Brain microvascular endothelial cell (primary cell): ENCODE results near the gene DUOX1.

ENCODE experiments used
- DNase-seq: peaks from one replicate; pipeline ENCODE4 v3.0.0-alpha.2; 2020
- H3K27ac ChIP-seq: fragments of 250-450 bp; sonication (Bioruptor Pico); 2 replicates; pipeline ENCODE4 v1.5.1; 2020; ENCODE audit warnings: mild to moderate bottlenecking, moderate library complexity
- H3K27me3 ChIP-seq: fragments of 250-450 bp; sonication (Bioruptor Pico); replicated peaks from 2 replicates; pipeline ENCODE4 v1.5.1; 2020; ENCODE audit warnings: mild to moderate bottlenecking
- H3K36me3 ChIP-seq: fragments of 250-450 bp; sonication (Bioruptor Pico); replicated peaks from 2 replicates; pipeline ENCODE4 v1.5.1; 2020; ENCODE audit warnings: mild to moderate bottlenecking
- H3K4me3 ChIP-seq: 2 replicates; pipeline ENCODE4 v1.5.1; 2011; ENCODE audit warnings: low read depth, mild to moderate bottlenecking, control low read depth, low read length, moderate library complexity
- CTCF ChIP-seq: IDR thresholded peaks from 2 replicates; pipeline ENCODE4 v1.5.1; 2011; ENCODE audit warnings: low read depth, mild to moderate bottlenecking, moderate library complexity, low read length, control low read depth, inconsistent platforms; ENCODE audit errors: missing control alignments
- in situ Hi-C: cut with HindIII; loops from 2 replicates; pipeline ENCODE4 v1.10.0; 2017; ENCODE audit warnings: low sequenced_read_pairs, low pct_ligation_motif_present

The DUOX1 gene

GRCh38 chr15:45180648-45181436, 51.0 kb downstream of the DUOX1 start:
- no peak overlapping the region for H3K27ac ChIP-seq
- no peaks in the 10 kb centered on the region for H3K27me3 ChIP-seq
- in situ Hi-C loops, result no loop called here
- no peaks in the 10 kb centered on the region for H3K36me3 ChIP-seq
- no peak for DNase-seq
- H3K4me3 ChIP-seq, result no peak overlapping the region
- no peak for TF ChIP-seq CTCF

- Histone ChIP-seq H3K36me3 (no peaks in the 10 kb centered on the region), H3K27me3 (no peaks in the 10 kb centered on the region), H3K4me3 (no peak overlapping the region), H3K27ac (no peak overlapping the region)
- in situ Hi-C loops, result no loop called here
- no peak for TF ChIP-seq CTCF
- no peak for DNase-seq
Observed at GRCh38 chr15:45181491-45182285, 51.9 kb downstream of the DUOX1 start.

GRCh38 chr15:45182996-45183395, 53.2 kb downstream of the DUOX1 start:
- Histone ChIP-seq H3K36me3 (no peaks in the 10 kb centered on the region), H3K4me3 (no peak overlapping the region)
- no peak for TF ChIP-seq CTCF

GRCh38 chr15:45183511-45183910, 53.7 kb downstream of the DUOX1 start:
- H3K27ac ChIP-seq, result no peak overlapping the region
- no peak for DNase-seq
- in situ Hi-C loops, result no loop called here
- no peak overlapping the region for H3K4me3 ChIP-seq
- no peaks in the 10 kb centered on the region for H3K36me3 ChIP-seq
- no peaks in the 10 kb centered on the region for H3K27me3 ChIP-seq
- no peak for TF ChIP-seq CTCF

More at GRCh38 chr15:45182996-45183395, 53.2 kb downstream of the DUOX1 start:
- in situ Hi-C loops, result no loop called here
- Histone ChIP-seq H3K27me3 (no peaks in the 10 kb centered on the region), H3K27ac (no peak overlapping the region)
- DNase-seq, result no peak

- in situ Hi-C loops, result no loop called here
- no peak overlapping the region for H3K27ac ChIP-seq
- no peak for TF ChIP-seq CTCF
- H3K4me3 ChIP-seq, result no peak overlapping the region
- H3K36me3 ChIP-seq, result no peaks in the 10 kb centered on the region
- no peaks in the 10 kb centered on the region for H3K27me3 ChIP-seq
- DNase-seq, result no peak
Observed at GRCh38 chr15:45184562-45185041, 54.8 kb downstream of the DUOX1 start.
